Activated CD4-positive, alpha-beta T cell treated with anti-CD3 and anti-CD28 coated beads, Interleukin-2, Interleukin-6, amounts not matched to agents 100 ng/mL and 50 ng/mL, durations not matched to agents 16 hours and 8 hours (primary cell): ENCODE data around the gene ZYX.
A peak's percentile ranks its signal among the peaks of the same experiment; 100 is the strongest.
"Not testable (repeated sequence)": the region's sequence is repeated elsewhere in the genome, so short reads cannot be mapped to it uniquely, and the experiment has no call there.

Experiments used
- DNase-seq: peaks from one replicate; pipeline ENCODE4 v3.0.0-alpha.2; 2020

The ZYX gene

DNA sequence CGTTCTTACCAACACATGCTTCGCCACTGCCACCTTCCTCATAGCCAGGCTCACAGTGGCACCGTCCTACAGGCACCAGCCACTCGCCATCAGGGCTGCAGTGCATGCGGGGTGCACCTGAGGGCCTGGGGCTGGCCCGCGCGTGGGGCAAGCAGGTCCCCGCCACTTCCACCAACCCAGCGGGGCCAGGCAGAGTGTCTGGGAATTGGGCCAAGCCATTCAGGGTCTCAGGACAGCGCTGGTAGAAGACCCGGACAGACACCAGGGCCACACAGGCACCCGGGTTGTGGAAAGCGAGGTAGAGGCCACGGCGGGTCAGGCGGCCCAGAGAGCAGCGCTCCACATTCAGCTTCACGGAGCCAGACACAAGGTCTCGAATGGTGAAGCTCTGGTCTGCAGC lies 18.5 kb downstream of the ZYX start:
- DNase-seq = no peak

GRCh38 chr7:143401265-143401664 lies 20.1 kb downstream of the ZYX start:
- DNase-seq = no peak

GRCh38 chr7:143402233-143402632 lies 21.1 kb downstream of the ZYX start:
- not testable (repeated sequence) for DNase-seq

- DNase-seq = no peak
These were observed 24.2 kb downstream of the ZYX start for GRCh38 chr7:143405173-143406001.

DNA sequence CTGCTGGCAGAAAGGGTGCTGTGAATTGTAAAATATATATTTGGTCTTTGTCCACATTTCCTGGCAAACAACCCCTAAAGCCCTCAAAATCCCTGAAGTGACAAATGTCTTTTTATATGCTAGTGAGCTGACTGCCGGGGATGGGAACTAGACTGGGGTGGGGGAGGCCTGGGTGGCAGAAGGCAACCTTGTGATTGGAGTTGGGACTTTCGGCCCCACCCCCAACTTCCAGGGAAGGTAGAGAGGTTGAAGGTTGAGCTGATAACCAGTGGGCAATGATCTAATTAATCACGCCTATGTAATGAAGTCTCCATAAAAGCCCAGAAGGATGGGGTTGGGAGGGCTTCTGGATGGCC lies 24.8 kb downstream of the ZYX start:
- DNase-seq = no peak

DNA sequence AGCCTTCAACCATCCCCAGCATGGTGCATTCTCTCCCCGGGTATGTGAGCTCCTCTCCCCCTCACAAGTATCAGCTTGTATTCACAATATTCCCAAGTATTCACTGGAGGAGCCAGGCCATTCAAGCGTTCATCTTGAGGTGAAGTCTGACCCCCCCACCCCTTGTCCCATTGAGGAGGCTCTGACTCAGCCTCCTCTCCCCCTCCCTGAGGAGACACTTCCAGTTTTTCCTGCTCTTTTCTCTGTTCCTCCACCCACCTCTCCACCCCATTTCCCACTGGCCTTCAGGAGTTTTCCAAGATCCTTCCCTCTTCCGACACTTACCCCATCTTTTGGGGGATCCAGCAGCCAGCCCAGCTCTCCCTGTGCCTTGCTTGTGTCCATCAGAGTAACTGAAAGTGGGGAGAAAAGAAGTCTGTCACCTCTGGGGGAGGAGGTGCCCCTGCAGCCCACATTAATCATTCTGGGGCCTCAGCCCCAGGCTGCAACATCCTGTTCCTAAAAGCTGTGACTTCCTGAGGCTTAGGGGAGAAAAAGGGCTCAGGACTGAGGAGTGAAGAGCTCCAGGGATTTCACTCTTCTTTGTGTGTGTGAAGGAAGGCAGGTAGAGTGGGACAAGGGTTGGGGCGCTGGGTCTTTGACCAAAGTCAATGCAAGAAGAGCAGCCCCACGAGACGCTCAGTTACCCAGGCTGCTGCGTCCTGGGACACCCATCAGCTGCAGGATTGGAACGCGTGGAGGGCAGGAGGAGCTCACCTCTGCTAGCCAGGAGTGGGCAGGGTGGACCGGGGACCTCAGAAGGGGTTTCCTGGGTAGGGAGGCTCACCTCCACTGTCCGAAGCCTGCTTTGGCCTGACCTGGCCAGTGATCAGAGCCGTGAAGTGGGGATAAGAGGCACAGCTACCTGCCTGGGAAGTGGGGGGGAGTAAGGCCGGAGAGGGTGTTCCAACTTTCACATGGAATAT lies 26.4 kb downstream of the ZYX start:
- peak; percentile 29 for DNase-seq

- DNase-seq = no peak
These were observed 27.1 kb downstream of the ZYX start for GRCh38 chr7:143408252-143408685.

GRCh38 chr7:143408686-143409561 lies 27.8 kb downstream of the ZYX start, which contains the start of gene EPHA1:
Gene EPHA1 (minus strand): TSS chr7:143408856. CDS start chr7:143408805, 51 bp downstream.
- peak; percentile 42 for DNase-seq

- DNase-seq = no peak
These were observed 29.4 kb downstream of the ZYX start for GRCh38 chr7:143410521-143411004.

- no peak for DNase-seq
These were observed 31.0 kb downstream of the ZYX start for GRCh38 chr7:143411976-143412708.

GRCh38 chr7:143413123-143413522 lies 32.0 kb downstream of the ZYX start:
- no peak for DNase-seq

- not testable (repeated sequence) for DNase-seq
These were observed 34.1 kb downstream of the ZYX start for GRCh38 chr7:143415209-143415608.

DNA sequence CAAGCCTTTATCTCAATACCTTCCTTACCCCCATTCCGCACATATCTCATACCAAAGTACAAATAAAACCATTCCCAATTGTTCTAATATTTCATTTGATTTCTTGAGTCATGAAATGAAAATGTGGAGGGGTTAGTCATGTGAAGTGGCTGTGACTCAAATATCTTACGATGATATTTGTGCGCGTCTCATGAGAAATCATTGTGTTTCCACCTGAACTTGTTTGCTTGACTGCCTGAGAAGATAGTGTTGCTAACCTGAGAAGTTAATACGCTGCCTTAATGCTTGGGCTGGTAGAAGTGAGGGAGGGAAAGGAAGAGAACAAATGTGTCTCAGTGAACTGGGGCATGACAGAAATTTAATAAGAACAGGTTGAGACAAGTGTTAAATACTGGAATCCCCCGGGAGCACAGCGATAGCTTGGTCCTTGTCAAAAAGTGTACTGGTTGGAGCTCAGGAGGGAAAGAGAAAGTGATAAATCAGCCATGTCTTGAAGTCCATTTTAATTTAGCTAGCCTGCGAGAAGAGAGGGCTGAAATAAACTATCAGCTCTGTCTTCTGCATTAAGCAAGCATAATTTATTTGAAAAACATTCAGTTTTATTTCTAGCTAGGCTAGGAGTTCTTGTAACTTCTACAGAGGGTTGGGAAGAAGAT lies 34.7 kb downstream of the ZYX start:
- no peak for DNase-seq

- DNase-seq = peak; percentile 59
These were observed 35.5 kb downstream of the ZYX start for GRCh38 chr7:143416565-143417149.

- no peak for DNase-seq
These were observed 36.7 kb downstream of the ZYX start for GRCh38 chr7:143417734-143418383.

- DNase-seq = no peak
These were observed 37.7 kb downstream of the ZYX start for GRCh38 chr7:143418681-143419458.

DNA sequence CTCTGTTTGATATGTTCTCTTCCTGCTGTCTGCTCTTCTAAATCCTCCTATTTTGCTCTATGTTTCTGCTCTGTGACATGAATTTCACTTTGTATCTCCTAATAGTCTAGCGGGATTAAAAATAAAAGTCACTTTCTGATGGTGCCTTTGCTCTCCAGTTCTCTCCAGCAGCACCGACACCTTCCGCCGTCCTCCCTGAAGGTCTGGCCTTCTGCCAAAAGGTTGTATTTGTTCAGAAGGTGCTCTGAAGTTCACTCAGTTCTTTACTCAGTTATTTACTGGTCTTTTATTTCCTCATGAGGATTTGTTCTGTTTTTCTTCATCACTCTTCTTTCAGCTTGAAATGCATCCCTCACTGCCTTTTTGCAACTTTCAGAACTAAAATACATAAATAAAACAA lies 38.7 kb downstream of the ZYX start:
- no peak for DNase-seq

- not testable (repeated sequence) for DNase-seq
These were observed 39.5 kb downstream of the ZYX start for GRCh38 chr7:143420624-143421023.

DNA sequence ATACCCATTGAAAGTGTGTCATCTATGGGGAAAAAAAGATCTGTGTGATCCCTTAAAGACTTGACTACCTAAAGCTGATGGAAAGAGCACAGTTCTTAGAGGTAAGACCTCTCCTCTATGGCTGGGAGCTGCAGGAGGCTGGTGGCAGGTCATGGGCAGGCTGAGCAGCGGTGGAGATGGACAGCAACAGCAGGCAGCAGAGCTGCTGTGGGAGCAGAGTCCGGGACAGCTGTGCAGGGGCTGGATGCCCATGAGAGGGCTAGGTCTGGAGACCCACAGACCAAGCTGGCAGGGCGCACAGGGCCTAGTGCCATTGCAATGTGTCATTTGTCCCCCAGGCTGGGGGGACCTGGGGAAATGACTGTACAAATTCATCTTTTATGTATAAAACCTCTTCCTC lies 40.9 kb downstream of the ZYX start:
- DNase-seq = no peak
